Measurements from ENCODE around the gene ZNF655.
A peak's percentile ranks its signal among the peaks of the same experiment; 100 is the strongest.

ZNF655 gene

DNA sequence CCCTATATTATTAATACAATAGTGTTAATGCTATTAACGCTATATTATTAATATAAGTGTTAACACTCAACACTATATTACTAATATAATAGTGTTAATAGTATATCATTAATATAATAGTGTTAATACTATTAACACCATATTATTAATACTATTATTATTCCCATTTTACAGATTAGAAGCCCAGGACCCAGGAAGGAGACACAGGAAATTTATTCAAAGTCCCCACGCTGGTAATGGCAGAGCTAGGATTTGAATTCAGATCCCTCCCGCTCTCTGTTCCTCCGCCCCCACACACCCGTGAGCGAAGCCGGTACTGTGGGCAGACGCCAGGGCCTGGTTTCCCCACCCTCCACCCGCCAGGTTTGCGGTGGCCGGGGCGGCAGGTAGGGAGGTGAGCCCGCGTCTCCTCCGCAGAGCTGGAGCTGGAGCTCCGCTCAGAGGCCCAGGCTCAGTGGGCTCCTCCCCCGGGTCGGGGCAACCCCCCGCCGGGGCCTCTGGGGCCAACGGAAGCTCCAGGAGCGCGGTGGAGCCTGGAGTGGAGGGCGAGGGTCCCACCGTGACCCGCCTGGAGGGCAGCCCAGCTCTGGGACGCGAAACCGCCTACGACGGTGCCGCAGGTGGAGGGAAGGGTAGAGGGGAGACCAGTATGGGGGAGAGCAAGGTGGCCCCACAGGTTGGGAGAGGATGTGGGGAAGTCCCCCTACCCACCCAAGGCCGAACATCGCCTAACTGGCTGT lies 39.5 kb downstream of the ZNF655 start, which contains the start of gene TMEM225B:
TMEM225B (plus strand) TSS at position 506 of the 740 bp plus-strand sequence. CDS start 6,122 bp downstream, outside the sequence.
- no peaks in the 10 kb centered on the region for H3K36me3 ChIP-seq (ENCODE audit: control insufficient read depth in 2 of 2, insufficient read depth in 1 of 2, low read length in 2 of 2)
- no peak within 1 kb of the TSS for H3K27ac ChIP-seq (ENCODE audit: extremely low read depth, low read depth, low read length)
- ChIA-PET CTCF (no interaction called here), POLR2A (no interaction called here)
- H3K9me3 ChIP-seq (ENCODE audit: control insufficient read depth, insufficient read depth, low read depth, low read length), result no peaks in the 10 kb centered on the region
- TF ChIP-seq, protein P1, sequence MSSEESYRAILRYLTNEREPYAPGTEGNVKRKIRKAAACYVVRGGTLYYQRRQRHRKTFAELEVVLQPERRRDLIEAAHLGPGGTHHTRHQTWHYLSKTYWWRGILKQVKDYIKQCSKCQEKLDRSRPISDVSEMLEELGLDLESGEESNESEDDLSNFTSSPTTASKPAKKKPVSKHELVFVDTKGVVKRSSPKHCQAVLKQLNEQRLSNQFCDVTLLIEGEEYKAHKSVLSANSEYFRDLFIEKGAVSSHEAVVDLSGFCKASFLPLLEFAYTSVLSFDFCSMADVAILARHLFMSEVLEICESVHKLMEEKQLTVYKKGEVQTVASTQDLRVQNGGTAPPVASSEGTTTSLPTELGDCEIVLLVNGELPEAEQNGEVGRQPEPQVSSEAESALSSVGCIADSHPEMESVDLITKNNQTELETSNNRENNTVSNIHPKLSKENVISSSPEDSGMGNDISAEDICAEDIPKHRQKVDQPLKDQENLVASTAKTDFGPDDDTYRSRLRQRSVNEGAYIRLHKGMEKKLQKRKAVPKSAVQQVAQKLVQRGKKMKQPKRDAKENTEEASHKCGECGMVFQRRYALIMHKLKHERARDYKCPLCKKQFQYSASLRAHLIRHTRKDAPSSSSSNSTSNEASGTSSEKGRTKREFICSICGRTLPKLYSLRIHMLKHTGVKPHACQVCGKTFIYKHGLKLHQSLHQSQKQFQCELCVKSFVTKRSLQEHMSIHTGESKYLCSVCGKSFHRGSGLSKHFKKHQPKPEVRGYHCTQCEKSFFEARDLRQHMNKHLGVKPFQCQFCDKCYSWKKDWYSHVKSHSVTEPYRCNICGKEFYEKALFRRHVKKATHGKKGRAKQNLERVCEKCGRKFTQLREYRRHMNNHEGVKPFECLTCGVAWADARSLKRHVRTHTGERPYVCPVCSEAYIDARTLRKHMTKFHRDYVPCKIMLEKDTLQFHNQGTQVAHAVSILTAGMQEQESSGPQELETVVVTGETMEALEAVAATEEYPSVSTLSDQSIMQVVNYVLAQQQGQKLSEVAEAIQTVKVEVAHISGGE (tag by site-specific recombination; conservative IDR thresholded peaks at IDR 0.05; ENCODE audit: low read depth), result no peak
- TF ChIP-seq ZNF366 (tag by site-specific recombination; conservative IDR thresholded peaks at IDR 0.05) (no peak), ZNF354C (tag by site-specific recombination; IDR thresholded peaks at IDR 0.05; ENCODE audit: borderline replicate concordance, low read depth) (no peak), ZNF416 (tag by site-specific recombination; IDR thresholded peaks at IDR 0.05) (no peak), ZNF768 (tag by site-specific recombination; IDR thresholded peaks at IDR 0.05) (no peak), ZNF629 (tag by site-specific recombination; IDR thresholded peaks at IDR 0.05) (no peak), ZBTB21 (tag by site-specific recombination; IDR thresholded peaks at IDR 0.05) (no peak), ZNF677 (tag by site-specific recombination; IDR thresholded peaks at IDR 0.05) (no peak), ZNF121 (tag by site-specific recombination; IDR thresholded peaks at IDR 0.05) (no peak), KLF10 (tag by site-specific recombination; IDR thresholded peaks at IDR 0.05) (no peak), ZNF184 (tag by site-specific recombination; IDR thresholded peaks at IDR 0.05) (no peak), HOXC10 (CRISPR knock-in tag; IDR thresholded peaks at IDR 0.05) (no peak), ZFP3 (tag by site-specific recombination; IDR thresholded peaks at IDR 0.05; ENCODE audit: low read depth) (no peak)
- TF ChIP-seq, protein P2, sequence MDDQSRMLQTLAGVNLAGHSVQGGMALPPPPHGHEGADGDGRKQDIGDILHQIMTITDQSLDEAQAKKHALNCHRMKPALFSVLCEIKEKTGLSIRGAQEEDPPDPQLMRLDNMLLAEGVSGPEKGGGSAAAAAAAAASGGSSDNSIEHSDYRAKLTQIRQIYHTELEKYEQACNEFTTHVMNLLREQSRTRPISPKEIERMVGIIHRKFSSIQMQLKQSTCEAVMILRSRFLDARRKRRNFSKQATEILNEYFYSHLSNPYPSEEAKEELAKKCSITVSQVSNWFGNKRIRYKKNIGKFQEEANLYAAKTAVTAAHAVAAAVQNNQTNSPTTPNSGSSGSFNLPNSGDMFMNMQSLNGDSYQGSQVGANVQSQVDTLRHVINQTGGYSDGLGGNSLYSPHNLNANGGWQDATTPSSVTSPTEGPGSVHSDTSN (CRISPR knock-in tag; IDR thresholded peaks at IDR 0.05), result no peak
- H3K4me1 ChIP-seq (ENCODE audit: control insufficient read depth, insufficient read depth, low read length), result no peaks in the 10 kb centered on the region
- no peak within 1 kb of the TSS for H3K4me3 ChIP-seq (ENCODE audit: low read depth, low read length)

DNA sequence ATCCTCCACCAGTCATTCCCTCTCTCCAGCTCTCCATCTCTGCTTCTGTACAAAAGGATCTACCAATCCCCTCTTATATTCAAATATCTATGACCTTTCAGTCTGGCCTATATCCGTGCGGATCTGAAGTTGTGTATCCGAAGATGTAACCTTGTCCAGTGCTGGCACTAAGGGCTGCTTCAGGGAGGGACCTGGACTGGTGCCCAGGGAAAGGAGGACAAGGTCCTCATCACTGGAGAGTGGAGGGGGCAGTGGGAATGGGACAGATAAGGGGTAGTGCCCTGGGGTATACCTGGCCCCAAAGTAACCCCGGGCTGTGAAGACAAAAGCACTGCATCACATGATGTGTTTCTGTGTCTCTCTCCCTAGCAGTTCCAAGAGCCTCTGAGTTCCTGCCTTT lies 41.4 kb downstream of the ZNF655 start:
- H3K4me3 ChIP-seq (ENCODE audit: low read depth, low read length), result no peak overlapping the region
- no peaks in the 10 kb centered on the region for H3K4me1 ChIP-seq (ENCODE audit: control insufficient read depth, insufficient read depth, low read length)
- H3K27ac ChIP-seq (ENCODE audit: extremely low read depth, low read depth, low read length), result no peak overlapping the region
- CTCF ChIA-PET, result no interaction called here
- POLR2A ChIA-PET, result no interaction called here
- no peaks in the 10 kb centered on the region for H3K36me3 ChIP-seq (ENCODE audit: control insufficient read depth in 2 of 2, insufficient read depth in 1 of 2, low read length in 2 of 2)
- H3K9me3 ChIP-seq (ENCODE audit: control insufficient read depth, insufficient read depth, low read depth, low read length), result no peaks in the 10 kb centered on the region
- no peak for TF ChIP-seq ZXDB (tag by site-specific recombination; IDR thresholded peaks at IDR 0.05)
- TF ChIP-seq ZNF626 (tag by site-specific recombination; IDR thresholded peaks at IDR 0.05), result no peak

DNA sequence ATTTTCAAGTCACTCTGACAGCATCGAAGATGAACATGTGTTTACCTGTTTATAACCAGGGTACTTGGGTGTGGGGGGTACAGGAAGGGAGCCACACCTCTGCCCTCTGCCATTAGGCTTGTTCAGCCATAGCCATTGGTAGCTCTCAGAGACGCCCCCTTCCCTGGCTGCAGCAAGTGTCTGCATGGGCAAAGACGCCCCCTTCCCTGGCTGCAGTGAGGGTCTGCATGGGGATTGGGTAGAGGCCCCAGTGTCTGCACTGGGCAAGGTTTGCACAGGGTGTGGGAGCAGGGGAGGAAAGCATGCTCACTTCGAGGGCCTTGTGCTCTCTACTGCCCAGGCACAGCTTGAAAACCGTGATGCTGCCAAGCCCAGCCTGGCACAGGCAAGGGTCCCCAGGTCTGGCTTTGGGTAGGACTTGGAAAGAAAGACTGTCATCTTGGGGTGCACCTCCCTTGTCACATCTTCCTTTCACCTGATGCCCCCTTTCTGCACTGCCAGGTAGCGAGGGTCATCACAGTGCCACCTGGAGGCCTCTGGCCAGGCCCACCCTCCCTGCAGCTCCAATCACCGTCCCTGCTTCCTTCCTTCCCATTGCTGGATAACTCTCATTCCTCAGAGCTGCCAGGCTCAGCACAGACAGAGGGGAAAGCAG lies 43.3 kb downstream of the ZNF655 start:
- no peaks in the 10 kb centered on the region for H3K9me3 ChIP-seq (ENCODE audit: control insufficient read depth, insufficient read depth, low read depth, low read length)
- H3K36me3 ChIP-seq (ENCODE audit: control insufficient read depth in 2 of 2, insufficient read depth in 1 of 2, low read length in 2 of 2), result no peaks in the 10 kb centered on the region
- no peak overlapping the region for H3K27ac ChIP-seq (ENCODE audit: extremely low read depth, low read depth, low read length)
- H3K4me1 ChIP-seq (ENCODE audit: control insufficient read depth, insufficient read depth, low read length), result no peaks in the 10 kb centered on the region
- H3K4me3 ChIP-seq (ENCODE audit: low read depth, low read length), result no peak overlapping the region
- no peak for TF ChIP-seq ZNF354C (tag by site-specific recombination; IDR thresholded peaks at IDR 0.05; ENCODE audit: borderline replicate concordance, low read depth)
- TF ChIP-seq, protein P3, sequence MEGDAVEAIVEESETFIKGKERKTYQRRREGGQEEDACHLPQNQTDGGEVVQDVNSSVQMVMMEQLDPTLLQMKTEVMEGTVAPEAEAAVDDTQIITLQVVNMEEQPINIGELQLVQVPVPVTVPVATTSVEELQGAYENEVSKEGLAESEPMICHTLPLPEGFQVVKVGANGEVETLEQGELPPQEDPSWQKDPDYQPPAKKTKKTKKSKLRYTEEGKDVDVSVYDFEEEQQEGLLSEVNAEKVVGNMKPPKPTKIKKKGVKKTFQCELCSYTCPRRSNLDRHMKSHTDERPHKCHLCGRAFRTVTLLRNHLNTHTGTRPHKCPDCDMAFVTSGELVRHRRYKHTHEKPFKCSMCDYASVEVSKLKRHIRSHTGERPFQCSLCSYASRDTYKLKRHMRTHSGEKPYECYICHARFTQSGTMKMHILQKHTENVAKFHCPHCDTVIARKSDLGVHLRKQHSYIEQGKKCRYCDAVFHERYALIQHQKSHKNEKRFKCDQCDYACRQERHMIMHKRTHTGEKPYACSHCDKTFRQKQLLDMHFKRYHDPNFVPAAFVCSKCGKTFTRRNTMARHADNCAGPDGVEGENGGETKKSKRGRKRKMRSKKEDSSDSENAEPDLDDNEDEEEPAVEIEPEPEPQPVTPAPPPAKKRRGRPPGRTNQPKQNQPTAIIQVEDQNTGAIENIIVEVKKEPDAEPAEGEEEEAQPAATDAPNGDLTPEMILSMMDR (tag by site-specific recombination; IDR thresholded peaks at IDR 0.05), result peak; percentile 58
- ChIA-PET POLR2A (no interaction called here), CTCF (interaction anchor here (0.8 kb wide), 1 partner anchor 14 kb away, joined by 3 read pairs; no protein-coding TSS in a partner anchor)

Data from HEK293 (cell line).